Gastroesophageal sphincter (tissue), 4 donors: ENCODE results near the gene SLC2A4. TPM values are rescaled to one million over a fixed set of nuclear protein-coding genes. Genes with fewer than 3 reads are reported as not detected.

ENCODE experiments used
- ATAC-seq: fragments of 150-250 bp; one replicate; pipeline ENCODE4 v1.9.1; 2016; ENCODE audit warnings: mild to moderate bottlenecking, moderate library complexity
- H3K27ac ChIP-seq, 4 donors: fragments of 200-600 bp; sonication (generic) in 3 of 4; 1 replicate in 3 of 4; 2 replicates in 1 of 4; pipeline ENCODE4 v1.5.1; 2016 to 2019
- H3K27me3 ChIP-seq: fragments of 200-600 bp; sonication (generic); one replicate; pipeline ENCODE4 v1.5.1; 2019
- H3K36me3 ChIP-seq, 2 donors: fragments of 200-600 bp; sonication (generic); one replicate each; pipeline ENCODE4 v1.5.1; 2019; ENCODE audit warnings: control low read depth in 1 of 2
- H3K4me1 ChIP-seq, 3 donors: fragments of 200-600 bp; sonication (generic); 1 replicate in 2 of 3; 2 replicates in 1 of 3; pipeline ENCODE4 v1.5.1; 2016 to 2019; ENCODE audit warnings: control low read depth in 2 of 3
- H3K4me3 ChIP-seq, 2 donors: fragments of 200-600 bp; sonication (generic); one replicate each; pipeline ENCODE4 v1.5.1; 2019; ENCODE audit warnings: mild to moderate bottlenecking in 1 of 2, moderate library complexity in 1 of 2
- H3K9me3 ChIP-seq, 3 donors: fragments of 200-600 bp; sonication (generic); one replicate each; pipeline ENCODE4 v1.5.1; 2017 to 2019; ENCODE audit warnings: control low read depth in 2 of 3
- EP300 ChIP-seq: sonication (generic); formaldehyde crosslinking; IDR thresholded peaks from one replicate; pipeline ENCODE4 v1.6.1; 2017; ENCODE audit warnings: antibody characterized with exemption, mild to moderate bottlenecking
- POLR2A ChIP-seq, 2 donors: fragments of 450-650 bp; IDR thresholded peaks; one replicate each; pipeline ENCODE4 v1.6.1; 2017; ENCODE audit warnings: antibody characterized with exemption in 2 of 2, mild to moderate bottlenecking in 2 of 2, moderate library complexity in 1 of 2
- POLR2AphosphoS5 ChIP-seq: sonication (generic); formaldehyde crosslinking; IDR thresholded peaks from one replicate; pipeline ENCODE4 v1.6.1; 2017; ENCODE audit warnings: antibody characterized with exemption
- WGBS, 2 donors: methylation state at CpG; one replicate each; pipeline ENCODE4 v1.1.5; 2018; ENCODE audit warnings: low coverage in 1 of 2; 5-methylcytosine and 5-hydroxymethylcytosine counted together
- total RNA-seq, 4 donors: library from RNA; depleted of rRNA; stranded (reverse); fragments of >200 nt; gene quantifications; one replicate each; pipeline ENCODE4 v1.1.0, GENCODE V29; 2016
- TF ChIP-seq, protein P1 (sequence below), 4 experiments: fragments of 200-600 bp in 2 of 4; fragments of 450-650 bp in 2 of 4; sonication (generic) in 1 of 4; IDR thresholded peaks; one replicate each; pipeline ENCODE4 v1.5.1; 2017 to 2019; ENCODE audit warnings: antibody characterized with exemption in 4 of 4, mild to moderate bottlenecking in 2 of 4, moderate library complexity in 2 of 4

The SLC2A4 gene
- total RNA-seq, 4 donors from 2014 or later = 71.8 to 200 (median 149) TPM

DNA sequence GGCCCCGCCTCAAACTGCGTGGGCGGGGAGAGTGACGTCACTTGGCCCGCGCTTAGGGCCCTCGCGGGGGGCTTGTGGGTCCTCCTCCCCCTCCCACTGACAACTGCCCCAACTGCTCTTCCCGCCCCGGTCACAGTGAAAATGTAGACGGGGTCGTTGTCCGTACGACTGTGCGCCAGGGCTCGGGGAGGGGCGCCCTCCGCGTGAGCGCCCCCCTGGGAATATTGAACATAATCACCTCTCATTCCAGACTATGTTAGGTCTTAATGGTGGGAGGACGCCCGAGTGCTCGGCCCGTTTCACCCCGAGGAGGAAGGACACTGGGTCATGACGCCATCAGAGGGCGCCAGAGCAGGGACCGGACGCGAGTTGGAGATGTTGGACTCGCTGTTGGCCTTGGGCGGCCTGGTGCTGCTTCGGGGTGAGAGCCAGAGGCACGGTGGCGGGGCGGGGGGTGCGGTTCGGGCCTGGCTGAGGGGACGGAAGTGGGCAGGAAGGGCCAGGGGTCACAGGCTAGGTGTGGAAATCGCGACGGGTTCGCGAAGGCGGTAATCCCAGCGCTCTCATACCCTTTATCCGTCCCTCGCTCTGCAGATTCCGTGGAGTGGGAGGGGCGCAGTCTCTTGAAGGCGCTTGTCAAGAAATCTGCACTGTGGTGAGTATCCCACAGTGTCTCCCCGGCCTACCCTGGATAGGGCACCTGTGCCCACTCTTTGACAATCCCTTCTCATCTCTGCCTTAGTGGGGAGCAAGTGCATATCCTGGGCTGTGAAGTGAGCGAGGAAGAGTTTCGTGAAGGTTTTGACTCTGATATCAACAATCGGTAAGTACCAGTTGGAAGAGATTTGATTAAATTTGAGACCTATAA, 29.1 kb upstream of the SLC2A4 start, which contains the start of gene ELP5:
ELP5 (plus strand) TSS at position 40 of the 868 bp plus-strand sequence; CDS start at position 376, 336 bp downstream.
- 2 to 3% methylated on average over 6 to 19 of the region's 55 CpGs for WGBS, 2 donors
- Histone ChIP-seq H3K36me3 (peaks cover 0 to 34% of the 10 kb centered on the region in 2 donors), H3K27me3 (no peaks in the 10 kb centered on the region), H3K9me3 (no peaks in the 10 kb centered on the region), H3K4me3 (peak within 1 kb of the TSS; percentile 79 to 94), H3K27ac (peak within 1 kb of the TSS; percentile 90 to 98 (median 94)), H3K4me1 (peaks cover 5 to 48% (median 27%) of the 10 kb centered on the region in 3 donors)
- TF ChIP-seq POLR2AphosphoS5 = peak; percentile 82
- no peak for TF ChIP-seq EP300
- TF ChIP-seq, protein P1, sequence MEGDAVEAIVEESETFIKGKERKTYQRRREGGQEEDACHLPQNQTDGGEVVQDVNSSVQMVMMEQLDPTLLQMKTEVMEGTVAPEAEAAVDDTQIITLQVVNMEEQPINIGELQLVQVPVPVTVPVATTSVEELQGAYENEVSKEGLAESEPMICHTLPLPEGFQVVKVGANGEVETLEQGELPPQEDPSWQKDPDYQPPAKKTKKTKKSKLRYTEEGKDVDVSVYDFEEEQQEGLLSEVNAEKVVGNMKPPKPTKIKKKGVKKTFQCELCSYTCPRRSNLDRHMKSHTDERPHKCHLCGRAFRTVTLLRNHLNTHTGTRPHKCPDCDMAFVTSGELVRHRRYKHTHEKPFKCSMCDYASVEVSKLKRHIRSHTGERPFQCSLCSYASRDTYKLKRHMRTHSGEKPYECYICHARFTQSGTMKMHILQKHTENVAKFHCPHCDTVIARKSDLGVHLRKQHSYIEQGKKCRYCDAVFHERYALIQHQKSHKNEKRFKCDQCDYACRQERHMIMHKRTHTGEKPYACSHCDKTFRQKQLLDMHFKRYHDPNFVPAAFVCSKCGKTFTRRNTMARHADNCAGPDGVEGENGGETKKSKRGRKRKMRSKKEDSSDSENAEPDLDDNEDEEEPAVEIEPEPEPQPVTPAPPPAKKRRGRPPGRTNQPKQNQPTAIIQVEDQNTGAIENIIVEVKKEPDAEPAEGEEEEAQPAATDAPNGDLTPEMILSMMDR (IDR thresholded peaks at IDR 0.05) = peak in 2 of 4 experiments; percentile 22 to 47
- peak; percentile 31 to 56 for TF ChIP-seq POLR2A (IDR thresholded peaks at IDR 0.05)
- ATAC-seq = peak; percentile 81

DNA sequence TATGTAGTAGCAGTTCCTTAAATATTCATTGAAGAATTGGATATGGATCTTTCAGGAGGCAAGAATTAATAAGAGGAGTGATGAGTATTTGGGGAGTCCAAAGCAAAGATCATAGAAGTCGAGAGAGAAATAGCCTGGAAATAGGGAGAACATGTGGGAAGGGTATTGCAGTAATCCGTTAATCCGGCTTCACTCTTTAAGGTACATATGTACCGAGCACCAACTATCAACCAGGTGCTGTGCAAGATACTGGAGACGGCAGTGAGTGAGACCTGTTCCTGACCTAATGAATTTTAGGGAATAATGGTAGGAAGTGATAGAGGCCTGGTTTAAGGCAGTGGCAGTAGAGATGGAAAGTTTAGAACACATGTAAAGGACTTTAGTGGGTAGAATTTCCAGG, 28.4 kb upstream of the SLC2A4 start:
- no peak for ATAC-seq
- TF ChIP-seq EP300 (no peak), POLR2AphosphoS5 (no peak), POLR2A (IDR thresholded peaks at IDR 0.05) (no peak)
- TF ChIP-seq, protein P1 (IDR thresholded peaks at IDR 0.05) = no peak
- Histone ChIP-seq H3K4me3 (peak overlapping the region; percentile 79 to 94), H3K9me3 (no peaks in the 10 kb centered on the region), H3K4me1 (peaks cover 5 to 43% (median 27%) of the 10 kb centered on the region in 3 donors), H3K27me3 (no peaks in the 10 kb centered on the region), H3K36me3 (peaks cover 0 to 41% of the 10 kb centered on the region in 2 donors), H3K27ac (peak overlapping the region; percentile 90 to 98 (median 94))
- WGBS, 2 donors = 67 to 78% methylated on average over 5 of the region's 5 CpGs

DNA sequence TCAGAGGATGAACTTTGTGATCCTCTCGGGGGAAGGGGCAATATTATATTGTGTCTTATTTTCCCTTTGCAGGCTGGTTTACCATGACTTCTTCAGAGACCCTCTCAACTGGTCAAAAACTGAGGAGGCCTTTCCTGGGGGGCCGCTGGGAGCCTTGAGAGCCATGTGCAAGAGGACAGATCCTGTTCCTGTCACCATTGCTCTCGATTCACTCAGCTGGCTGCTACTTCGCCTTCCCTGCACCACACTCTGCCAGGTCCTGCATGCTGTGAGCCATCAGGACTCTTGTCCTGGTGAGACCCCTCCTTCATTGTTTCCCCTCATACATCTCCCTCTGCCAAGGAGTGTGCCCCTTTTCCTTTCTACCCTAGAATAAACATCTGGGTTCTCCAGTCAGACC, 27.0 kb upstream of the SLC2A4 start:
- no peak for TF ChIP-seq POLR2AphosphoS5
- TF ChIP-seq, protein P1 (IDR thresholded peaks at IDR 0.05) = no peak
- TF ChIP-seq POLR2A (IDR thresholded peaks at IDR 0.05) = no peak
- no peak for TF ChIP-seq EP300
- WGBS, 2 donors = 62 to 76% methylated on average over 1 to 4 of the region's 4 CpGs
- Histone ChIP-seq H3K4me1 (peaks cover 5 to 29% (median 17%) of the 10 kb centered on the region in 3 donors), H3K36me3 (peaks cover 0 to 55% of the 10 kb centered on the region in 2 donors), H3K4me3 (no peak overlapping the region), H3K9me3 (no peaks in the 10 kb centered on the region), H3K27ac (no peak overlapping the region), H3K27me3 (no peaks in the 10 kb centered on the region)
- no peak for ATAC-seq

DNA sequence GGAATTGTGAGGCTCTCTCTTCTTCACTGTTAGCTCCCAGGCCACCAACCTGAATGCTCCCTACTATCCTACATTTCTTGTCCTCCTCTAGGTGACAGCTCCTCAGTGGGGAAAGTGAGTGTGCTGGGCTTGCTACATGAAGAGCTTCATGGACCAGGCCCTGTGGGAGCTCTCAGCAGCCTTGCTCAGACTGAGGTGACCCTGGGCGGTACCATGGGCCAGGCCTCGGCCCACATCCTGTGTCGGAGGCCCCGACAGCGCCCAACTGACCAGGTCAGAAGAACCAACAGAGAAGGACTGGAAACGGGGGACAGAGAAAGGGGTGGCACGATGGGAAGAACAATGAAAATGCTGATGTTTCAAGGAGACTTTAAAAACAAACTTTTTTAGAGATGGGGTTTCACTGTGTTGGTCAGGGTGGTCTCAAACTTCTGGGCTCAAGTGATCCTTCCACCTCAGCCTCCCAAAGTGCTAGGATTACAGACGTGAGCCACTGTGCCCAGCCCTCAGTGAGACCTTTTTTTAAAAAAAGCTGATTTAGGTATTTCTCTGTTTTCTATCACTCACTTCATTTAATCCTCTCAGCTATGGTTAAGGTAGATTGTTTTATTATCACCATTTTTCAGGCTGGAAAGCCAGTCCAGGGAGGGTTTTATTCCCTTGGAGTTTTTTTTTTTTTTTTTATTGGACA, 24.6 kb upstream of the SLC2A4 start:
- peaks cover 0 to 56% of the 10 kb centered on the region in 2 donors for H3K36me3 ChIP-seq

More for the DNA sequence above, 24.6 kb upstream of the SLC2A4 start:
- peaks cover 0 to 33% (median 20%) of the 10 kb centered on the region in 3 donors for H3K4me1 ChIP-seq
- no peak for ATAC-seq
- peaks cover 18% of the 10 kb centered on the region for H3K27me3 ChIP-seq
- 66 to 73% methylated on average over 2 to 3 of the region's 8 CpGs for WGBS, 2 donors
- H3K9me3 ChIP-seq = no peaks in the 10 kb centered on the region
- TF ChIP-seq POLR2A (IDR thresholded peaks at IDR 0.05) (no peak), POLR2AphosphoS5 (no peak), EP300 (no peak)
- TF ChIP-seq, protein P1 (IDR thresholded peaks at IDR 0.05) = no peak
- no peak overlapping the region for H3K27ac ChIP-seq
- no peak overlapping the region for H3K4me3 ChIP-seq
